PC-9 (cell line): ENCODE results near the gene C6orf163.

ENCODE experiments used
- EZH2 ChIP-seq: fragments of 200-600 bp; sonication (generic); IDR thresholded peaks from 2 replicates; pipeline ENCODE4 v1.8.0; 2017; ENCODE audit warnings: antibody characterized with exemption, low read depth
- TF ChIP-seq, protein P1 (sequence below): fragments of 200-600 bp; sonication (generic); conservative IDR thresholded peaks from 2 replicates; pipeline ENCODE4 v1.6.1; 2017; ENCODE audit warnings: mixed run types, antibody characterized with exemption, mild to moderate bottlenecking, moderate library complexity

DNA sequence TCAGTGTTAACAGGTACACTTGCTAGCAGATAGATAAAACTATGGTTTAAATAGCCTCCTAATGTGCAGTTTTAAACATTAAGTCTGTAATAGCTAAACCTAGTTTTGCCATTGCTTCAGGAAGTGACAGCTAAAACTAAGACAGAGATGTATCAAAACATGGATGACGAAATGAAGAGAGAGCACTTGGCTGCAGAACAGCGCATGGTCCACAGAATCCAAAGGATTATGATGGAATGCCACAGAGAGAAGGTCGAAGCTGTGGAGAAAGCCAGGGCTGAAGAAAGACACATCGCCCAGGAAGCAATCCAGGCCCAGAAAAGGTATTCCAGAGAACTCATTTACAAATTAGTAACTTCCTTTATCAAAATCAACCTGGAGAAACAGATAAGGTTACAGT is 11.6 kb downstream of the C6orf163 start:
- TF ChIP-seq, protein P1, sequence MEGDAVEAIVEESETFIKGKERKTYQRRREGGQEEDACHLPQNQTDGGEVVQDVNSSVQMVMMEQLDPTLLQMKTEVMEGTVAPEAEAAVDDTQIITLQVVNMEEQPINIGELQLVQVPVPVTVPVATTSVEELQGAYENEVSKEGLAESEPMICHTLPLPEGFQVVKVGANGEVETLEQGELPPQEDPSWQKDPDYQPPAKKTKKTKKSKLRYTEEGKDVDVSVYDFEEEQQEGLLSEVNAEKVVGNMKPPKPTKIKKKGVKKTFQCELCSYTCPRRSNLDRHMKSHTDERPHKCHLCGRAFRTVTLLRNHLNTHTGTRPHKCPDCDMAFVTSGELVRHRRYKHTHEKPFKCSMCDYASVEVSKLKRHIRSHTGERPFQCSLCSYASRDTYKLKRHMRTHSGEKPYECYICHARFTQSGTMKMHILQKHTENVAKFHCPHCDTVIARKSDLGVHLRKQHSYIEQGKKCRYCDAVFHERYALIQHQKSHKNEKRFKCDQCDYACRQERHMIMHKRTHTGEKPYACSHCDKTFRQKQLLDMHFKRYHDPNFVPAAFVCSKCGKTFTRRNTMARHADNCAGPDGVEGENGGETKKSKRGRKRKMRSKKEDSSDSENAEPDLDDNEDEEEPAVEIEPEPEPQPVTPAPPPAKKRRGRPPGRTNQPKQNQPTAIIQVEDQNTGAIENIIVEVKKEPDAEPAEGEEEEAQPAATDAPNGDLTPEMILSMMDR = no peak
- no peak for TF ChIP-seq EZH2
